GM12878 (cell line): ENCODE data around the gene PKD1. TPM values are rescaled to one million over a fixed set of nuclear protein-coding genes. Genes with fewer than 3 reads are reported as not detected.
A peak's percentile ranks its signal among the peaks of the same experiment; 100 is the strongest.

Experiments
- BACH1 ChIP-seq: fragments of 450-650 bp; IDR thresholded peaks from 2 replicates; pipeline ENCODE4 v1.6.1; 2017; ENCODE audit warnings: mild to moderate bottlenecking, borderline replicate concordance
- CBX5 ChIP-seq: sonication (generic); IDR thresholded peaks from 2 replicates; pipeline ENCODE4 v1.6.1; 2016; ENCODE audit warnings: low read depth, moderate library complexity, mild to moderate bottlenecking, inconsistent platforms
- CREM ChIP-seq: IDR thresholded peaks from 2 replicates; pipeline ENCODE4 v1.6.1; 2014; ENCODE audit warnings: antibody characterized with exemption, low read depth
- EED ChIP-seq: sonication (generic); IDR thresholded peaks from 2 replicates; pipeline ENCODE4 v1.6.1; 2016; ENCODE audit warnings: antibody characterized with exemption, low read depth
- EP300 ChIP-seq, 2 experiments: fragments of 150-350 bp in 1 of 2; IDR thresholded peaks; 2 replicates each; pipeline ENCODE4 v1.6.1; 2011 to 2012; ENCODE audit warnings: low read depth in 2 of 2, low read length in 2 of 2, borderline replicate concordance in 1 of 2, improper control_type of control experiment in 1 of 2, inconsistent platforms in 1 of 2; ENCODE audit not compliant: control insufficient read depth in 1 of 2
- EZH2 ChIP-seq: IDR thresholded peaks from 2 replicates; pipeline ENCODE4 v1.6.1; 2012; ENCODE audit warnings: low read depth, mild to moderate bottlenecking, control low read depth, inconsistent platforms, low read length, borderline replicate concordance; ENCODE audit not compliant: control insufficient read depth
- IKZF2 ChIP-seq, 2 experiments: fragments of 450-650 bp; IDR thresholded peaks; 2 replicates each; pipeline ENCODE4 v1.6.1; 2017; ENCODE audit warnings: mild to moderate bottlenecking in 2 of 2, moderate library complexity in 2 of 2
- JUND ChIP-seq: IDR thresholded peaks from 2 replicates; pipeline ENCODE4 v1.6.1; 2012; ENCODE audit warnings: low read depth, mild to moderate bottlenecking, low read length, improper control_type of control experiment, moderate library complexity
- MTA3 ChIP-seq: IDR thresholded peaks from 2 replicates; pipeline ENCODE4 v1.6.1; 2012; ENCODE audit warnings: low read length, inconsistent platforms, borderline replicate concordance
- MYB ChIP-seq: fragments of 150-350 bp; IDR thresholded peaks from 2 replicates; pipeline ENCODE4 v1.6.1; 2014; ENCODE audit warnings: mild to moderate bottlenecking, low read depth, low read length, borderline replicate concordance
- NBN ChIP-seq: fragments of 450-650 bp; IDR thresholded peaks from 2 replicates; pipeline ENCODE4 v1.6.1; 2016
- POLR2AphosphoS5 ChIP-seq: IDR thresholded peaks from 2 replicates; pipeline ENCODE4 v1.6.1; 2011; ENCODE audit warnings: mild to moderate bottlenecking, low read length, inconsistent platforms
- SMAD5 ChIP-seq: IDR thresholded peaks from 2 replicates; pipeline ENCODE4 v1.6.1; 2016; ENCODE audit warnings: antibody characterized with exemption, low read depth
- SMARCA5 ChIP-seq: fragments of 450-650 bp; IDR thresholded peaks from 2 replicates; pipeline ENCODE4 v1.6.1; 2017; ENCODE audit warnings: mild to moderate bottlenecking
- SREBF2 ChIP-seq: IDR thresholded peaks from 2 replicates; pipeline ENCODE4 v1.6.1; 2012; ENCODE audit warnings: mild to moderate bottlenecking, low read length
- SRF ChIP-seq, 2 experiments: IDR thresholded peaks; 2 replicates each; pipeline ENCODE4 v1.6.1; 2011; ENCODE audit warnings: low read depth in 2 of 2, low read length in 2 of 2, mild to moderate bottlenecking in 1 of 2, moderate library complexity in 1 of 2
- ZBTB33 ChIP-seq: fragments of 450-650 bp; IDR thresholded peaks from 2 replicates; pipeline ENCODE4 v1.6.1; 2017; ENCODE audit warnings: mild to moderate bottlenecking
- ZZZ3 ChIP-seq: IDR thresholded peaks from 2 replicates; pipeline ENCODE4 v1.6.1; 2011; ENCODE audit warnings: low read depth; ENCODE audit not compliant: control insufficient read depth, insufficient read length
- polyA plus RNA-seq, 11 experiments: library from polyadenylated mRNA; depleted of rRNA in 4 of 11; unstranded in 6 of 11; stranded (reverse) in 5 of 11; fragments of >200 nt; fragmentation: Nextera tagmentation in 4 of 11; fragmentation: Illumina TruSeq in 1 of 11; extraction: Ambion mirVana in 4 of 11; extraction: Trizol in 1 of 11; gene quantifications; 1 replicate in 1 of 11; 2 replicates in 10 of 11; pipeline versions ENCODE4 v1.2.1 to v1.2.3, GENCODE V29; 2011 to 2016; ENCODE audit warnings: inconsistent platforms in 2 of 11, missing spikeins in 2 of 11, low read depth in 1 of 11
- total RNA-seq, 4 experiments: library from RNA; depleted of rRNA in 3 of 4; stranded (reverse); fragments of >200 nt in 3 of 4; fragmentation: Illumina TruSeq in 1 of 4; extraction: Trizol in 1 of 4; gene quantifications; 2 replicates each; pipeline versions ENCODE4 v1.2.1 to v1.2.3, GENCODE V29; 2013 to 2021
- TF ChIP-seq, protein P1 (sequence below): fragments of 450-650 bp; IDR thresholded peaks from 2 replicates; pipeline ENCODE4 v1.6.1; 2017; ENCODE audit warnings: mild to moderate bottlenecking, moderate library complexity
- TF ChIP-seq, protein P2 (sequence below): IDR thresholded peaks from 2 replicates; pipeline ENCODE4 v1.6.1; 2012; ENCODE audit warnings: mild to moderate bottlenecking, low read depth, low read length

PKD1 gene
- total and polyA plus RNA-seq, 10 of the 15 experiments (the other 5 are each of a cell fraction or from before 2014, with no cell fraction given) = 0.11 to 62.0 (median 6.1) TPM

GRCh38 chr16:2047330-2048115 lies 88.2 kb downstream of the PKD1 start, which contains the start of the genes NTHL1 and TSC2 (continued):
- TF ChIP-seq, protein P1, sequence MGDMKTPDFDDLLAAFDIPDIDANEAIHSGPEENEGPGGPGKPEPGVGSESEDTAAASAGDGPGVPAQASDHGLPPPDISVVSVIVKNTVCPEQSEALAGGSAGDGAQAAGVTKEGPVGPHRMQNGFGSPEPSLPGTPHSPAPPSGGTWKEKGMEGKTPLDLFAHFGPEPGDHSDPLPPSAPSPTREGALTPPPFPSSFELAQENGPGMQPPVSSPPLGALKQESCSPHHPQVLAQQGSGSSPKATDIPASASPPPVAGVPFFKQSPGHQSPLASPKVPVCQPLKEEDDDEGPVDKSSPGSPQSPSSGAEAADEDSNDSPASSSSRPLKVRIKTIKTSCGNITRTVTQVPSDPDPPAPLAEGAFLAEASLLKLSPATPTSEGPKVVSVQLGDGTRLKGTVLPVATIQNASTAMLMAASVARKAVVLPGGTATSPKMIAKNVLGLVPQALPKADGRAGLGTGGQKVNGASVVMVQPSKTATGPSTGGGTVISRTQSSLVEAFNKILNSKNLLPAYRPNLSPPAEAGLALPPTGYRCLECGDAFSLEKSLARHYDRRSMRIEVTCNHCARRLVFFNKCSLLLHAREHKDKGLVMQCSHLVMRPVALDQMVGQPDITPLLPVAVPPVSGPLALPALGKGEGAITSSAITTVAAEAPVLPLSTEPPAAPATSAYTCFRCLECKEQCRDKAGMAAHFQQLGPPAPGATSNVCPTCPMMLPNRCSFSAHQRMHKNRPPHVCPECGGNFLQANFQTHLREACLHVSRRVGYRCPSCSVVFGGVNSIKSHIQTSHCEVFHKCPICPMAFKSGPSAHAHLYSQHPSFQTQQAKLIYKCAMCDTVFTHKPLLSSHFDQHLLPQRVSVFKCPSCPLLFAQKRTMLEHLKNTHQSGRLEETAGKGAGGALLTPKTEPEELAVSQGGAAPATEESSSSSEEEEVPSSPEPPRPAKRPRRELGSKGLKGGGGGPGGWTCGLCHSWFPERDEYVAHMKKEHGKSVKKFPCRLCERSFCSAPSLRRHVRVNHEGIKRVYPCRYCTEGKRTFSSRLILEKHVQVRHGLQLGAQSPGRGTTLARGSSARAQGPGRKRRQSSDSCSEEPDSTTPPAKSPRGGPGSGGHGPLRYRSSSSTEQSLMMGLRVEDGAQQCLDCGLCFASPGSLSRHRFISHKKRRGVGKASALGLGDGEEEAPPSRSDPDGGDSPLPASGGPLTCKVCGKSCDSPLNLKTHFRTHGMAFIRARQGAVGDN = peak; percentile 67; the same call in 1 of the 2 replicates
- no peak for TF ChIP-seq CBX5
- no peak for TF ChIP-seq ZZZ3
- TF ChIP-seq CREM = peak; percentile 96
- no peak for TF ChIP-seq SMAD5
- TF ChIP-seq SMARCA5 = peak; percentile 72; the same call in 1 of the 2 replicates
- peak; percentile 65; the same call in 1 of the 2 replicates for TF ChIP-seq SREBF2
- no peak for TF ChIP-seq POLR2AphosphoS5
- no peak for TF ChIP-seq EED
- TF ChIP-seq JUND = no peak
- peak; percentile 14 to 40; a peak in 1 of 4 replicates for TF ChIP-seq SRF (IDR thresholded peaks at IDR 0.05; ENCODE audit: low read depth in 2 of 2, low read length in 2 of 2)
- no peak for TF ChIP-seq ZBTB33
- no peak for TF ChIP-seq MTA3
- TF ChIP-seq BACH1 = peak; percentile 90
- TF ChIP-seq NBN = no peak
- TF ChIP-seq EP300 (IDR thresholded peaks at IDR 0.05; ENCODE audit: borderline replicate concordance in 1 of 2, control insufficient read depth in 1 of 2, low read depth in 2 of 2, low read length in 2 of 2) = no peak
- no peak for TF ChIP-seq EZH2
- peak in 1 of 2 experiments; percentile 19; a peak in 2 of 4 replicates for TF ChIP-seq IKZF2 (IDR thresholded peaks at IDR 0.05)
- TF ChIP-seq MYB = no peak
- TF ChIP-seq, protein P2, sequence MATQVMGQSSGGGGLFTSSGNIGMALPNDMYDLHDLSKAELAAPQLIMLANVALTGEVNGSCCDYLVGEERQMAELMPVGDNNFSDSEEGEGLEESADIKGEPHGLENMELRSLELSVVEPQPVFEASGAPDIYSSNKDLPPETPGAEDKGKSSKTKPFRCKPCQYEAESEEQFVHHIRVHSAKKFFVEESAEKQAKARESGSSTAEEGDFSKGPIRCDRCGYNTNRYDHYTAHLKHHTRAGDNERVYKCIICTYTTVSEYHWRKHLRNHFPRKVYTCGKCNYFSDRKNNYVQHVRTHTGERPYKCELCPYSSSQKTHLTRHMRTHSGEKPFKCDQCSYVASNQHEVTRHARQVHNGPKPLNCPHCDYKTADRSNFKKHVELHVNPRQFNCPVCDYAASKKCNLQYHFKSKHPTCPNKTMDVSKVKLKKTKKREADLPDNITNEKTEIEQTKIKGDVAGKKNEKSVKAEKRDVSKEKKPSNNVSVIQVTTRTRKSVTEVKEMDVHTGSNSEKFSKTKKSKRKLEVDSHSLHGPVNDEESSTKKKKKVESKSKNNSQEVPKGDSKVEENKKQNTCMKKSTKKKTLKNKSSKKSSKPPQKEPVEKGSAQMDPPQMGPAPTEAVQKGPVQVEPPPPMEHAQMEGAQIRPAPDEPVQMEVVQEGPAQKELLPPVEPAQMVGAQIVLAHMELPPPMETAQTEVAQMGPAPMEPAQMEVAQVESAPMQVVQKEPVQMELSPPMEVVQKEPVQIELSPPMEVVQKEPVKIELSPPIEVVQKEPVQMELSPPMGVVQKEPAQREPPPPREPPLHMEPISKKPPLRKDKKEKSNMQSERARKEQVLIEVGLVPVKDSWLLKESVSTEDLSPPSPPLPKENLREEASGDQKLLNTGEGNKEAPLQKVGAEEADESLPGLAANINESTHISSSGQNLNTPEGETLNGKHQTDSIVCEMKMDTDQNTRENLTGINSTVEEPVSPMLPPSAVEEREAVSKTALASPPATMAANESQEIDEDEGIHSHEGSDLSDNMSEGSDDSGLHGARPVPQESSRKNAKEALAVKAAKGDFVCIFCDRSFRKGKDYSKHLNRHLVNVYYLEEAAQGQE = no peak
